Measurements from ENCODE around the gene TMEM184B.

DNA sequence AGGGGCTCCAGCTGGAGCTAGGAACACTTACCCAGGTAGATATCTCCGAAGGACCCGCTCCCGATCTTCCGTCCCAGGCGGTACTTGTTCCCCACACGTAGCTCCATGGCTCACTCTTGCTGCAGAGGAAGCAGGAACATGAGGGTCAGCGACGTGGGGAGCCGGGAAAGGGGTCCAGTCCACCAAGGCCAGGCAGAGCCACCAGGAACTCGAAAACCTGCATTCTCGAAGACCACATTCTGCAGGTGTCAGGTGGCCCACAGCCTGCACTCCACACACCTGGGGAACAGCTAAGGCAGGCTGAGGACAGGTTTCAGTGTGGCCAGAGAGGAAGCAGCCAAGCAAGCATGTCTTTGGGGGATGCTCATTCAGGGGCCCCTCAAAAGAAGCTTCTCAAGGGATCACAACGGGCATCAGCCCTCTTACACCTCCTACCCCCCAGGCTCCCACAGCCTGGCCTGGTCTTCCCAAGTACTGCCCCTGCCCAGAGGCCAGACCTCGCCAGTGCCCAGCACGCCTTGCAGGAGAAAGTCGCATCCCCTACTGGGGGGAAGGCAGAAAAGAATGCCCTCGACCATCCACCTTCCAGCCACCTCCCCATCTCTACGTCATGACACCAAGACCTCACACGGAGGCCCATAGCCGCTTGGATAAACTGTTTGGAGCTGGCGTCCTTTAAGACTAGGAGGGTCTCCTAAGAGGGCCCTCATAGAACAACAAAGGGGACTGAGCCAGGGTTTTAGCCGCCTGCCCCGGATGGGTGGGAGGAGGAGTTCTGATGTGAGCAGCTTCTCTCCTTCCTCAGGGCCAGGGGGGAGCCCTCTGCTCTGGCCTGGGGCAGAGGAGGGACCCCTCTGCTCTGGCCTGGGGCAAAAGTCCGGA is 41.5 kb upstream of the TMEM184B start:
- TF ChIP-seq POLR2A (IDR thresholded peaks at IDR 0.05; ENCODE audit: control extremely low read depth in 1 of 2, low read depth in 2 of 2, low read length in 2 of 2) (peak; percentile 9 to 27; a peak in 1 of 3 replicates), RXRA (IDR thresholded peaks at IDR 0.05; ENCODE audit: insufficient read depth, low read depth, low read length) (no peak), FOSL1 (IDR thresholded peaks at IDR 0.05; ENCODE audit: insufficient read depth, low read depth, low read length) (no peak), BRCA1 (IDR thresholded peaks at IDR 0.05; ENCODE audit: low read depth, low read length) (no peak), CBX8 (IDR thresholded peaks at IDR 0.05; ENCODE audit: borderline replicate concordance, low read depth, low read length) (no peak)
